T-helper 2 cell treated with Interferon-gamma antibody and Interleukin-4, amounts not matched to agents 100 ng/mL and 5 ng/mL, for 36 hours (primary cell): ENCODE results near the gene MAMDC2. TPM values are rescaled to one million over a fixed set of nuclear protein-coding genes. Genes with fewer than 3 reads are reported as not detected.

ENCODE experiments used
- intact Hi-C: fragments of 100-400 bp; cut with micrococcal nuclease; formaldehyde crosslinking; loops from one replicate; pipeline ENCODE4 v1.15.1; 2023
- total RNA-seq: library from RNA; stranded (reverse); gene quantifications from 2 replicates; pipeline ENCODE4 v1.2.3, GENCODE V29; 2022

MAMDC2 gene
- total RNA-seq, 1 donor from 2014 or later = not detected

DNA sequence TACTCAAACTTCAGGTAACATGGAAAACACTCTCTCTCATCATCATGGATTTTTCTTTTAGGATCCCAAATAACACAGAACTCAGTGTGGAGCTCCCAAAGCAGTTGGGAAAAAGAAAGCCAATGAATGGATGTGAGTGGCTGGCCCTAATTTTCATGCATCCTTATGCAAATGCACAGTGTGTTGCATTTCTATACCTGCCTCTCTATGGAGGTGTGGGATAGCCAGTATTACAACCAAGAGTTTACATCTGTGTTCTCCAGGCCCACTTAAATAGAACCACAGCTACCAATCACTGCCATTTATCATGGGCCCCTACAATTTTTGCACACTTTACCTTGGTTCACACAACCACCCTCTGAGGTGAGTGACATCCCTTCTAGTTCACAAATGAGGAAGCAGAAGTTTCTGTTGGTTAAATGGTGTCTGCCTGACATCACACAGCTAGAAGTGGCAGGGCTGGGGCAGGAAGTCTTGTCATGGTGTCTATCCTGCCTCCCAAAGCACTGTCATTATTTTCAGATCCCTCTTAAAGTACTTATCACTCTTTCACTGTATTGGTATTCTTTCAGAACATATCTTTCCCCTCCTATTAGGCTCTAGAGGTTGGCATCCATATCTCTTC is 17.3 kb downstream of the MAMDC2 start:
- intact Hi-C loops = no loop called here

DNA sequence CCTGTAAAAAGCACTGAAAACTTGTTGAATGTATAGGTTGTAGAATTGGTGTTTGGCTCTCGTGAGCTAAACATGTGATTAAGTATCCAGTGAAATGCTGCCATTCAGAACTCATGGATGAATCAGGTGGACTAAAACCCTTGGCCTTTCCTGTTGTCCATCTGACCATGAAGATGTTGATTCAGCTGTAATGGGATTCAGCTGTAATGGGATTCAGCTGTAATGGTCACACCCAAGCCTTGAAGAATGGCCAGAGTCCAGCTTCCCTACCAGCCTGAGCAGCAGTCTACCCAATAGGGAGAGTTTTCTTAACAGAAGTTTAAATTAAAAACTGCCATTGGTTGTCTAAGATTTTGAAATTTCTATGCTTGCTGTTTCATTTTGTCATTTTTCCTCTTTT is 18.1 kb downstream of the MAMDC2 start:
- intact Hi-C loops = no loop called here

DNA sequence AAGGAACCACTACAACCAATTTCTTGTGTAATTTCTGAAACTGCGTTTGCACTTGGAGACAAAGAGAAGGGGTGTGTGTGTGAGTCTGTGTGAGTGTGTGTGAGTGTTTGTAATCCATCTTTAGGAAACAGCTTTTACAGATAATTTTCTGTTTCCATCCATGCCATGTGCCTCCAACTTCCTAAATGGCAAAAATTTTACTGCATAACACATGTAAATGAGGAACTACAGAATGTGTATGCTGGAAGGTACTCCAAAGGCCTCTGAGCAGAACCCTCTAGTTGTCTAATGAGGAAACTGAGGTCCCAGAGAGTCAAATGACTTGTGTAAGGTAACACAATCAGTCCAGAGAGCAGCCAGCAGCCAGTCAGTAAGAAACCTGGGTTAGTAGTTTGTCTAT is 20.8 kb downstream of the MAMDC2 start:
- intact Hi-C loops = no loop called here

DNA sequence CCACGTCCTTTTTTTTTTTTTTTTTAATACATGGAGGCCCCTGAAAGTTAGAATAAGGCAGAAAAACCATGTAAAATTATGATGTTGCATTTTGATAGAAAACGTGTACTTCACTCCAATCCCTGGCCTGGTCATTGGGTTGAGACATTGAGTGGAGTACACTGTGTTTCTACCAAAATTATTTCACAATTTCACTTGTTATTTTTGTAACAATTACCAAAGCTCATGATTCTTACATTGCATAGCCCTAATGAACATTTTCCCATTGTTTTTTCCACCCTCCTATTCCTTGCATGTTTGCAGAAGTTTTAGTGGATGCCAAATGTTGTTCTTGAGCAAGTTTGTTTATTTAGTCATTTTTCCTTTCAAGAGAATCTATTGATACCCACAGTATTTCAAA is 21.9 kb downstream of the MAMDC2 start:
- intact Hi-C loops = no loop called here

DNA sequence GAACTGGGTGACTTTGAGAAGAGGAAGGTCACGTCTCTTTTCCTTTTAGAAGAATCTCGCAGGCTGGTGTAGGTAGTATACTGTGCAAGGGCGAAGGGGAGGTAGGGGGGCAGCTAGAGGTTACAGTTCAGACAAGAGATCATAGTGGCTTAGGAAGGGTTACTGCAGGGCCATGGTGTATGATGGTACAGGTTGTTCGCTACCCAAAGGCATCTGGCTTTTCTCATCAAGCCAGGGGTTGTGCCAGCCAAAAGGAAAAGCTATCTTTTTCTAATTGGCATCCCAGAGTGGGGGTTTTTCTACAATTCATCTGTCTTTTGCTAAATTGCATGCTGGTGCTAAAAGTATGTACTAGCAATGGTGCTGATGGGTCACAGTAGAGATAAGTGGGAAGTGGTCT is 22.8 kb downstream of the MAMDC2 start:
- intact Hi-C loops = no loop called here

DNA sequence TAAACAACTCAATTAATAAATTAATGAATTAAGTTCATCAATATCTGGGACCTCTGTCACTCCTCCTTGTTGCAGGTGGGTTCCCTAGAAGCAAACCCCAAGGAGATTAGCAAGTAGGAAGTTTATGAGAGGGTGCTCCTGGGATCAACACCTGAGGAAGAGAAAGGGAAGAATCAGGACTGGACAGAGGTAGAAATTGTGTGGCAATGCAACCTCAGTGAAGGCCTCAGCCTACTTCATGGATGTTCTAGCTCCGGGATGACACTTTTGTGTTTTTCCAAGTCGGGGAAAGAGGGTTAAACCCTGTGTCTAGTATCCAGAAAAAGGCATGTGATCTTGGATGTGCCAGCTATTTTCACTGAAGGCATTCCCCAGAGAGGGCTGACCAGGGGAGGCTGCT is 23.2 kb downstream of the MAMDC2 start:
- intact Hi-C loops = no loop called here

DNA sequence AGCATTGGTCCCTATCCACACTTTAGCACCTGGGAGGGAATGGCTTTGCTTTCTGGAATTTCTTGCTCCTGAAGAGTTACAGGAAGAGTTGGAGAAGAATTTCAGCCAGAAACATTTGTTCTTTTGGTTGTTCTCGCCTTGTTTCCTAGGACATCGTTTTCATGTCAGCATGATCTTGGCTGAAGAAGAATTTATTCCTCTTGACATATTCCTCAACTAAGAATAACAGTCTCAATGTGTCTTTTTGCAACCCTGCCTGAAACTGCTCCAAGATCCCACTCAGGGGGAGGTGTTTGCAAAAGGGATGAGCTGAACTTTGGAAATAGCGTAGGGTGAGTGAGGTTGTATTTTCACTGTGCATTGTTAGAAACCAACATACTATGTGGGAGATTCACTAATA is 26.1 kb downstream of the MAMDC2 start:
- intact Hi-C loops = no loop called here

DNA sequence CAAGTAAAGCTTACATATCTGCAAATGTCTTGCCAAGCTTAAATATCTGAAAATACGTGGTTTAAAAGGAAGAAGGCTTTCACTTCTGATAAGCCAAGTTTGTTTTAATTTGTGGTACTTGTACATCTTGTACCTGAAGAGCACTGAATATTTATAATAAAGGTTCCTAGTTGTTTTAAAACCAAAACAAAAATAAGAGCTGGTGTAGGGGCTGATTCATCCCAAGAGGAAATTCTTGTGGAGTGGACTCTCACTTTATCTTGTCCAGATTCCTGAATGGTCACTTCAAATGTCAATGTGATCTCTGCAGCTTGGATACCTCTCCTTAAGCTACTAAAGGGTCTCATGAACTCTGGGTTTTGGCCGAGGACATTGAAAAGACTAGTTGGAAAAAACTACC is 29.5 kb downstream of the MAMDC2 start:
- intact Hi-C loops = no loop called here

DNA sequence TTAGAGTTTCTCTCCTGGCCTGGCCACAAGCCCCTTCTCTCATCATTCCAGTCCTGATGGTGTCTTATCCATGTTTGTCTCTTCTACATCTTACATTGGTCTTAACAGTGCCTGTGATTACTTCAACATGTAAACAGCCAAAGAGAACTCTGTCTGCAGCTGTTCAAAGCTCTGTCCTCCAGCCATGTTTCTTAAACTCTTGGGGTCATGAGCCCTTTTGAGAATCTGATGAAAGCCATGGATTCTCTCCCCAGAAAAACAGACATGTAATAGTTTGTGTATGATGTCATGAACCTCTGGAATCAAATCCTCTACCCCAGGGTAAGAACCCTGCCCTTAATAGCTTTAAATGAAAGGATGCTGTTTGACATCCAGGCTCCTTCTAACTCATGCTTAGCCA is 30.1 kb downstream of the MAMDC2 start:
- intact Hi-C loops = no loop called here

DNA sequence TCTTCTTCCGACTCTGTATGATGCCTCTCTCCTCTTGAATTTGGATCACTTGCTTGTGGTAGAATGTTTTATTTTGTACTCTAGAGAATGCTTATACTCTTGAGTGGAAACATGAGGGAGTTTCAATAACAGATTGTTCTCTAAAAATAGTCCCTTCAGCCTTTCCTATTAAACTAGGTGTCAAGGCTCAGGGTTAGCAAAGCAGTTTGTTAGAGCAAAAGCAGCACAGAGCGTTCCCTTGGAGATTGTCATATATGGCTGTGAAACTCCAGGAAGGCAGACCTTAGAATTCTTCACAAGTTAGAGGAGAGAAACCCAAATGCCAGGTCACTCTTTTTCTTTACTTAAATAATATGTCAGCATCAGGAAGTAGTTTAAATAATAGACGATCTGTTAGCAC is 33.0 kb downstream of the MAMDC2 start:
- intact Hi-C loops = no loop called here

DNA sequence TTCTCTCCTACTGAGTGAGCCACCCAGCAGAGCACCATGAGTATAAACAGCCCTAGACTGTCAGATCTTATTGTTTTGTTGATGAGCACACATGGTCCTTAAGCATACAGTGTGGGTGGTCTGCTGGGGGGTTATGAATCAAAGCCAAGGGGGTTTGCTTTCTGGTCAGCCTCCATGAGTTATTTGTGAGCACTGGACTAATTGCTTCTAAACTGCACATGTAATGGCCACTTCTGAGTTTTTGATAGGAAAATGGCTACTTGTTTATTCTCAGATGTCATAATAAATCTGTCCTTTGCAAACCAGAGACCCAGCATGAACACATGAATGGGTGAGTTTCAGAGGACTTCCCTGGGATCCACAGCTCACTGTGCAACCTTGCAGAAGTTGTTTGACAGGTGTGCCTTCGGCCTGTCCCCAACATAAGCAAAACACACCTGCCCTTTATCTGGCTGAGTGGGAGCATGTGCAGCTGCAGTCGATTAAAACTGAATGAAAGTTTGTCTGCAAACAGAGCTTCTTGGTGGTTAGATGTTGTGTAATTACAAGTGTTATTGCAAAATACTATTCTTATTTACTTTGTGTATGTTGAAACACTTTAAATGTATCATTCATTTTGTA is 35.9 kb downstream of the MAMDC2 start:
- intact Hi-C loops = no loop called here

DNA sequence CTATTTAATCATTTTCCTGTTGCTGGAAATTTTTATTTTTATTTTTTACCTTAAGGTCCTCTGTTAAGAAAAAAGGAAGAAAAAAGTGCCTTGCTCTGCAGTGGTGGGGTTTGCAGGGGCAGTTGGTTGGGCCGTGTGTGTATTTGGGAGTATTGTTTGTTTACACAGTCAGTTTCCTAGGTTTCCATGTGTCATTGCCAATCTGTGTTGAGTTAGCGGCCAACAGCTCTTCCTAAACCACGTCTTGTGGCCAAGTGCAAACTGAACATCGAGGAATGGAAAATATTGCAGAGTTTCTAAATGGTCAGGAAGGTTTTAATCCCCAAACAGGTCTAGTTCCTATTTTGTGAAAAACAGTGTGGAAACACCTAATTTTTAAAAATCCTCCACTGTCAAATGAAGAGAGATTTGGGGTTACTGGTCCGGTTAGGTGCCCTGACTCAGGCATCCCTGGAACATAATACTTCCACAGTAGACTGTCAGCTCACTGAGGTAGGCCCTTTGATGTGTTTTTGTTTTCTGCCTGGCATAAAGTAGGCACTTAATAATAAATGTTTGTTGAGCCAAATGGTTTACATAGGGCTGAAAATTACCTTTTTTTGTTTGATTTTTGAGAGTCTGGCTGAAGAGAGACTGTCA is 37.0 kb downstream of the MAMDC2 start:
- intact Hi-C loops = no loop called here

DNA sequence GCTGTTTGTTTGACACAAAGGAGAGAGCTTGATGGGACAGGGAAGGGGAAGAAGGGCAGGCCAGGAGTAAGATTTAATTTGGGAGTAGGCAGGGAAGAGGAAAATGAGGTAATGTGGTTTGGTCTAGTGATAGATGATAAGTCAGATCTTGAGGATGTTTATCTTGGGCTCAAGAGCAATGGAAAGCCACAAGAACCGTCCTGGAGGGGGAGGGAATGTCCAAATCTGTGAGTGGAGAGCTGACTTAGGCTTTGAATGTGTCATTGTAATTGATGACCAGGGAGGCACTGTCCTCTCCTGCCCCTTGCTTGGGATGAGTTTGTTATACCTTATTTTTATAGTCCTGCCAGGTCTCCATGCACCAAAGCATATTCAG is 37.5 kb downstream of the MAMDC2 start:
- intact Hi-C loops = no loop called here

DNA sequence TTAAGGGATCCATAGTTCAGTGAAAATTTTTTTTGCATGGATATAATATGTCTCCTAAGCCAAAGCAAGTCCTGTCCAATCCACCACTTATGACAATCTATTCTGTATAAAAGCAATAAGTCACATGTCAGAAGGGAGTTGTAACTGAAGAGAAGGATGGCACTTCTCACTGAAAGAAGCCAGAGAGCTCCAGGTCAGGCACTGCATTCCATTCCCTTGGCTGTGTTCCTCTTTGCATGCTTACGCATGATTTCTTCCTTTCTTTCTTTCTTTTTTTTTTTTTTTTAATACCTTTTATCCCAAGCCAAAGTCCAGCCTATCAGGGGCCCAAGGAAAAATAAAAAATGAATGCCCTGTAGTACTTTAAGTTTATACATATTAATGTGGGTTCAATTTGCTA is 39.8 kb downstream of the MAMDC2 start:
- intact Hi-C loops = no loop called here

DNA sequence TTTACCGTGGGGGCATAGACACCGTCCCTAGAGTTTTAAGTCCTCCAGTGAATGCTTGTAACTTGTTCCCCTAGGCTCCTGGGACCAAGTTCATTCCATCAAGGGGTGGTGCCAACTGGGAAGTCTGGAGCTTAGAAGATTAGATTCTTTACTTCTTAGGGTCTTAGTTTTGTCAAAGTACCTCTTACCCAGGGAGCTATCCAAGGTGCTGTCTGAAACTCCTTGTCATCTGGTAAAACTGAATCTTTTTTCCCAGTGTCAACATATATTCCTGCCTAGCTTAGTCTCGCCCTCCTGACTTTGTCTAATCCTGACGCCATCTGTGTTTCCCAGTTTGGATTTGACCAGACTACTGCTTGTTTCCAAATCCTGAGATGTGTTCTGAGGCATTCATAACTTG is 41.6 kb downstream of the MAMDC2 start:
- intact Hi-C loops = no loop called here

DNA sequence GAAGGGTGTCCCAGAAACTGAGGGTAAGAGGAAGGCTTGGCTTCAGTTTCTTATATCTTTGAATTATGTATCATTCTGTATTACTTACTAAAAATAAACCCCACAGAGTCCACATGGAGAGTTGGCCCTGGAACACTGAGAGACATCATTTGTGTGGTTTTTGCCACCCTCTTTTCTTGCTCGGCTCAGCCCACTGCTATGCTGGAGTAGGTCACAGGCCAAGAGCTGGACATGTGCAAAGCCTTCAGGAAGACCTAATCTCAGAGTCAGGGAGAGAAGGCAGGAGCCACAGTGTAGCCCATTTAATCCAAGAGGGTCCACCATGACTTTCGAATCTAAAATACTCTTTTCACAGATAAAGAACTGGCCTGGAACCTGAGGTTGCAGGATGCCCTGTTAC is 47.5 kb downstream of the MAMDC2 start:
- intact Hi-C loops = no loop called here

DNA sequence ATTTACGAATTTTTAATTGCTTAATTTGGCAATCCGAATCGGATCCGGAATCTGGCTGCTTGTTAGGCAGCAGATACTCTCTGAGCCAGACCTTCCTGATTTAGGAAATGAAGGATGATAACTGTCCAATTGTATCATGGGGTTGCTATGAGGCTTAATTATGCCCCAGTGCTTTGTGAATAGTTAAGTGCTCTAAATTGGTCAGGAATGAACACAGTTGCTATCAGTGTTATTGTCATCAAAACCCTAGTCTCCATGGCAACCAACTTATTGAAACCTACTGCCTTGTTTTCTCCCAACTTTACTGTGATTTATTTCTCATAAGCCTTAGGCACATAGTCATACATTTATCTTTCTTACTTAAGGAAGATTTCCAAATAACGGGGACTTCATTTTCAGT is 47.9 kb downstream of the MAMDC2 start:
- intact Hi-C loops = no loop called here

DNA sequence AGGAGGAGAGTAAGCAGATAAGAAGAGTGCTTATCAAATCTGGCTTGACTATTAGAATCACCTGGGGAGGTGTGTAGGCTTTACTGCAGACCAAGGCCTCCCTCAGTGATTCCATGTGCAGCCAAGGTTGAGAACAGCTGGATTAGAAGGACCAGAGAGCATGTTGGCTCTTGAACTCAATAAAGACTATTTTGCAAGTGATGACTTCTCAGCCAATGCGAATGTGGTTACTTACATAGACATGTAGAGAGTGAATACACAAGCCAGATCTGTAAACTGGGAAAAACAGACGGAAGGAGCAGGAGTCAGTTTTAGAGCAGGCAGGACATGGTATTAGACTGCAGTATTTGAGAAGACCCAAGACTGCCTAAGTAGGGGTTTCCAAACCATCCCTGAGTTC is 48.5 kb downstream of the MAMDC2 start:
- intact Hi-C loops = no loop called here

DNA sequence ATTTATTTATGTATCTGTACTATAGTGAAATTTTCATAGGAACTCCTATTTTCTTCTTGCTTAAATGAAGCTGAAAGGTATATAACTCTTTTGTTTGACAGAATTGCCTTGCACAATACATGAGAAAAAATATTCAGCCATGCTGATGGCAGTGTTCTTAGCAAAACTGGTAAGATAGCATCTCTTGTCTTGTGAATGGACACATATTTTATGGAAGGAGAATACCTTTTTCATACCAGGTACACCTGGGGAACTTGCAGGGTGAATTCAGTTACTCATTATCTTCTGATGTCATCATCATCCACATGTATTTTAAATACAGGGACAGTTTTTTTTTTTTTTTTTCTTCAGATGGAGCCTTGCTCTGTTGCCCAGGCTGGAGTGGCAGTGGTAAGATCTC is 49.4 kb downstream of the MAMDC2 start:
- intact Hi-C loops = no loop called here

DNA sequence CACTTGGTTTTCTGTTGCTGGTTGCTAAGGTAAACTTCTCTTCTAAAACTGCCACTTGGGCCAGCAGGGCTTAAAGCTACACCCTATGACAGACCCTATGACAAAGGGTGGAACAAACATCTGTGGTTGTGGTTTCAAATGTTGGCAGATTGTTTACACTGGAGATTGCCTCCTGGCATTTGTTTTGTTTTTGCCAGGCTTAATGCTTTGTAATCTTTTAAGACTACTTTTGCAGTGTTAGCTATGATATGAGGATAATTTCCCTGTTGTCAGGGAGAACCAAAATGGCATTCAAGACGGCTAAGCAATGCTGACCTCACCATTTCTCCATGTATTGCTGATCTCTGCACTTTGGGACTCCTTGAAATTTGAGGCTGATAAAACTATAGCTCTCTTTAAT is 50.3 kb downstream of the MAMDC2 start:
- intact Hi-C loops = no loop called here

DNA sequence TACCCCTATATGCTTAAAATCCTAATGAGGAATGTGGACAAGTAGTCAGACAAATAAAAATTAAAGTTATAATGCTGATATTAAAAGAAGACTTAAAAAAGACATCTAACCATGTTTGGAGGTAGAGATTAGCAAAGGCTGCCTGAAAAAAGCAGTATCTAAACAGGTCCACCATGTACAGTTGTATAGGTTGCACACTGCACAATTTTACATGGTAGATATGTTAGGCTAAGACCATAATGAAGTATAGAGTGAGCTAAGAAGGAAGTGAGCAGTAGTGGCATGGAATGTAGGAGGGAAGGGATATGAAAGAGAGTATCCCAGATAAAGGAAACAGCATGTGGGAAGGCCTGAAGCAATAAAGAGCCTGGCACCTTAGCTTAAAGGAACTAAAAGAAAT is 51.1 kb downstream of the MAMDC2 start:
- intact Hi-C loops = no loop called here

DNA sequence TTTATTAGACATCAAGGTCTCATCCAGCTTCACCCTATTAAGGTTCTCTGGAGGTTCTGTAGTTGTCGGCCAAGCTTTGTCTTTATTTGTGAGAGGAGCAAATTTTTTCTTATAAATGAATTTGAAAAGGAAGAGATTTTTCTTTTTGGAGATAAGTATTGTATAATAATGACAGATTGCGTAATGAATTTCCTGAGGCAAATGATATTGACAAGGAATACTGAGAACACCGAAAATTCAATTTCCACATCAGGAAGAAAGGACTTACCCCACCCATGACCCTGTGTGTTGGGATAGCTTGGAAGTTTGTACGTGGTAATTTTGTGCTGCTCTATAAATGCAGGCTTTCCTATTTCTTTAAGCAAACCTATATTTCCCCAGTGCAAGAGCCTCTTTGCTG is 53.5 kb downstream of the MAMDC2 start:
- intact Hi-C loops = no loop called here

DNA sequence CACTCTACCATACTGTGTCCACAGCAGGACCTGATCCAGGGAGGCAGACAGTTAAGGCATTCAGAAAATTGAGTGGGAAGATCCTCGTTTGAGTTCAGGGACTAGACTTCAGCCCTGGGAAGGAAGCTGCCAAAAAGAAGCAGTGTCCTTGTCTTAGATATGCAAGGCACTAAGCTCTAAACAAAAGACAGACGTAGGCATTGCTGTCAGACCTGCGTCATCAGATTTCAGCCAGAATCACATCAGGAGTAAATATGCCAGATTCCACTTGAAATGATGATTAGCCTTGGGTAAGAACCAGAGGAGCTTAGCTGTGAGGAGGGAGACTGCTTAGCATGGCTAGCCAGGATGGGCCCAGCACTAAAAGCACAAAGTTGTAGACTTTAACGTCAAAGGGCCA is 56.7 kb downstream of the MAMDC2 start:
- intact Hi-C loops = no loop called here
